MM.1S (cell line): ENCODE data around the gene HPCA.

Experiments
- DNase-seq: peaks from one replicate; pipeline ENCODE4 v3.0.0-alpha.2; 2015
- H2AFZ ChIP-seq: fragments of 300-600 bp; sonication (generic); 2 replicates; pipeline ENCODE4 v1.6.0; 2016; ENCODE audit warnings: antibody characterized with exemption, low read length
- H3F3A ChIP-seq: fragments of 300-600 bp; sonication (generic); 2 replicates; pipeline ENCODE4 v1.6.1; 2016; ENCODE audit warnings: mild to moderate bottlenecking, antibody characterized with exemption, low read length, moderate library complexity, mixed read lengths; ENCODE audit not compliant: insufficient read depth
- H3K27ac ChIP-seq: fragments of 300-600 bp; sonication (generic); 2 replicates; pipeline ENCODE4 v1.5.1; 2016; ENCODE audit warnings: mild to moderate bottlenecking, low read length
- H3K27me3 ChIP-seq: fragments of 300-600 bp; sonication (generic); replicated peaks from 2 replicates; pipeline ENCODE4 v1.6.0; 2016; ENCODE audit warnings: low read length; ENCODE audit not compliant: insufficient read depth
- H3K36me3 ChIP-seq: fragments of 300-600 bp; sonication (generic); replicated peaks from 2 replicates; pipeline ENCODE4 v1.6.1; 2016; ENCODE audit warnings: mild to moderate bottlenecking, low read length, mixed read lengths; ENCODE audit not compliant: insufficient read depth
- H3K4me1 ChIP-seq: fragments of 300-600 bp; sonication (generic); 2 replicates; pipeline ENCODE4 v1.6.1; 2016; ENCODE audit warnings: low read length, mixed read lengths
- H3K4me2 ChIP-seq: fragments of 300-600 bp; sonication (generic); 2 replicates; pipeline ENCODE4 v1.6.0; 2016; ENCODE audit warnings: low read depth, low read length
- H3K4me3 ChIP-seq: fragments of 300-600 bp; sonication (generic); 2 replicates; pipeline ENCODE4 v1.5.1; 2016; ENCODE audit warnings: low read length, mixed read lengths
- H3K79me2 ChIP-seq: fragments of 300-600 bp; sonication (generic); 2 replicates; pipeline ENCODE4 v1.6.1; 2016; ENCODE audit warnings: mixed run types, low read length, mixed read lengths
- H3K9ac ChIP-seq: fragments of 300-600 bp; sonication (generic); 2 replicates; pipeline ENCODE4 v1.6.1; 2016; ENCODE audit warnings: low read length, mixed read lengths
- H3K9me2 ChIP-seq: fragments of 300-600 bp; sonication (generic); replicated peaks from 2 replicates; pipeline ENCODE4 v1.6.1; 2016; ENCODE audit warnings: mild to moderate bottlenecking, low read length, mixed read lengths; ENCODE audit not compliant: insufficient read depth
- H3K9me3 ChIP-seq: fragments of 300-600 bp; sonication (generic); replicated peaks from 2 replicates; pipeline ENCODE4 v1.6.1; 2016; ENCODE audit warnings: mild to moderate bottlenecking, low read length, mixed read lengths; ENCODE audit not compliant: insufficient read depth
- H4K20me1 ChIP-seq: fragments of 300-600 bp; sonication (generic); 2 replicates; pipeline ENCODE4 v1.6.1; 2016; ENCODE audit warnings: mild to moderate bottlenecking, low read length, moderate library complexity, mixed read lengths; ENCODE audit not compliant: insufficient read depth
- CTCF ChIP-seq: fragments of 300-600 bp; sonication (generic); IDR thresholded peaks from 2 replicates; pipeline ENCODE4 v1.5.1; 2016; ENCODE audit warnings: antibody characterized with exemption, low read length, mixed read lengths
- EZH2 ChIP-seq: fragments of 300-600 bp; sonication (generic); optimal IDR thresholded peaks from 2 replicates; pipeline ENCODE3; 2017; ENCODE audit warnings: low read depth, mild to moderate bottlenecking, antibody characterized with exemption, low read length, mixed read lengths
- EZH2phosphoT487 ChIP-seq: fragments of 300-600 bp; sonication (generic); IDR thresholded peaks from 2 replicates; pipeline ENCODE4 v1.6.1; 2018; ENCODE audit warnings: antibody characterized with exemption, low read length

HPCA gene

GRCh38 chr1:32861904-32862695 lies 24.2 kb upstream of the HPCA start:
- Histone ChIP-seq H3K36me3 (no peaks in the 10 kb centered on the region), H4K20me1 (no peaks in the 10 kb centered on the region), H3K9me2 (no peaks in the 10 kb centered on the region), H3F3A (no peaks in the 10 kb centered on the region; the same call in 1 of the 2 replicates), H3K9ac (no peak overlapping the region), H3K4me3 (no peak overlapping the region), H3K4me1 (no peaks in the 10 kb centered on the region), H2AFZ (no peak overlapping the region), H3K27me3 (no peaks in the 10 kb centered on the region), H3K9me3 (no peaks in the 10 kb centered on the region), H3K4me2 (no peak overlapping the region), H3K27ac (no peak overlapping the region), H3K79me2 (no peaks in the 10 kb centered on the region)
- DNase-seq = no peak
- no peak for TF ChIP-seq EZH2phosphoT487
- TF ChIP-seq EZH2 = no peak
- TF ChIP-seq CTCF = no peak

- Histone ChIP-seq H3K36me3 (no peaks in the 10 kb centered on the region), H3K9ac (no peak overlapping the region), H3K4me3 (no peak overlapping the region), H3K9me3 (no peaks in the 10 kb centered on the region), H3K4me1 (no peaks in the 10 kb centered on the region), H4K20me1 (no peaks in the 10 kb centered on the region), H3K79me2 (no peaks in the 10 kb centered on the region), H3K4me2 (no peak overlapping the region), H2AFZ (no peak overlapping the region), H3K9me2 (no peaks in the 10 kb centered on the region), H3F3A (no peaks in the 10 kb centered on the region; the same call in 1 of the 2 replicates), H3K27me3 (no peaks in the 10 kb centered on the region), H3K27ac (no peak overlapping the region)
- DNase-seq = no peak
- TF ChIP-seq EZH2 = no peak
- TF ChIP-seq CTCF = no peak
- TF ChIP-seq EZH2phosphoT487 = no peak
Measured at GRCh38 chr1:32863218-32863880, 22.9 kb upstream of the HPCA start.

DNA sequence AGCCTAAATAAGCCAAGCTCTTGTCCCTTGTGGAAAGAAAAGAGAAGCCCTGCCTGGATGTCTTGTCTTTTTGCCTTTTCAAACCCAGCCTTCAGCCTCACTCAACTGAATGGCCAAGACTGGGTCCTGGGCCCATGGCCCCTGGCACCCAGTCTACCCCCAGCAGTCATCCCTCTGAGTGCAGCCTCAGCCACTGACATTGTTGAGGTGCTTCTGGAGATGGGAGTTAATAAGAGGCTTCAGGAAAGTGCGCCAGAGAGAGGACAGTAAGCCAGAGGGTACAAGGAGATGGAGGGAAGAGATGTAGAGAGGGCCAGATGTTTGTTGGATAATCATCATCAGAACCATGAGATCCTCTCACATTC lies 22.4 kb upstream of the HPCA start:
- H3F3A ChIP-seq = no peaks in the 10 kb centered on the region; the same call in 1 of the 2 replicates
- H3K27me3 ChIP-seq = no peaks in the 10 kb centered on the region
- no peaks in the 10 kb centered on the region for H4K20me1 ChIP-seq
- H3K9me2 ChIP-seq = no peaks in the 10 kb centered on the region
- no peak overlapping the region for H2AFZ ChIP-seq
- no peak overlapping the region for H3K4me2 ChIP-seq
- no peak overlapping the region for H3K27ac ChIP-seq
- TF ChIP-seq EZH2phosphoT487 (no peak), CTCF (no peak), EZH2 (no peak)
- H3K79me2 ChIP-seq = no peaks in the 10 kb centered on the region
- H3K9me3 ChIP-seq = no peaks in the 10 kb centered on the region
- no peaks in the 10 kb centered on the region for H3K4me1 ChIP-seq
- no peak for DNase-seq
- H3K4me3 ChIP-seq = no peak overlapping the region
- no peaks in the 10 kb centered on the region for H3K36me3 ChIP-seq
- H3K9ac ChIP-seq = no peak overlapping the region
